ENCODE results near the gene SPSB1. TPM values are rescaled to one million over a fixed set of nuclear protein-coding genes. Genes with fewer than 3 reads are reported as not detected.

SPSB1 gene
- total RNA-seq, 4 donors from 2014 or later, result 30.5 to 65.0 (median 36.2) TPM

DNA sequence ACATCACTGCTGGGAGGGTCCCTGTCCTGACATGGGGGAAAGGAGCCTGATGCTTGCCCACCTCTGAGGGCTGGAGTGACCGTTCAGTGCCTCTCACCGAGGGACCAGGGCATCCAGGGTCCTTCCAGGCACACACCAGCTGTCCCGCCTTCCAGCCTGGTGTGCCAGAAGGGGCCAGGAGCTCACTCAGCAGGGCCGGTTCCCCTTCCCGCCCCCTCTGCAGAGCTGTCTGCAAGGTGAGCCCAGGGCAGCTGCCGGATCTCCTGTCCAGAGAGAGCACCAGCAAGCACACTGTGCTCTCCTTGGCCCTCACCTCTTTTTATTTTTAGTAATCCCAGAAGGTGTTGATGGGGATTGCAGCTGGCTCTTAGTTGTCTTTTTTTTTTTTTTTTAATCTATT lies 41.2 kb upstream of the SPSB1 start:
- Histone ChIP-seq H3K4me1 (peaks cover 20 to 23% of the 10 kb centered on the region in 2 donors), H3K36me3 (peaks cover 2 to 10% of the 10 kb centered on the region in 2 donors), H3K27ac (peak overlapping the region in 2 of 3 donors; percentile 79 to 83), H3K9me3 (no peaks in the 10 kb centered on the region), H3K4me3 (replicated peaks in 1 of 3) (no peak overlapping the region), H3K27me3 (no peaks in the 10 kb centered on the region)
- no peak for TF ChIP-seq POLR2A (IDR thresholded peaks at IDR 0.05)
- no peak for TF ChIP-seq CTCF (IDR thresholded peaks at IDR 0.05)
- 72 to 82% methylated on average over 5 to 6 of the region's 6 CpGs for WGBS, 2 donors
- no peak for DNase-seq
- intact Hi-C loops (cut with DNase I), result no loop called here

DNA sequence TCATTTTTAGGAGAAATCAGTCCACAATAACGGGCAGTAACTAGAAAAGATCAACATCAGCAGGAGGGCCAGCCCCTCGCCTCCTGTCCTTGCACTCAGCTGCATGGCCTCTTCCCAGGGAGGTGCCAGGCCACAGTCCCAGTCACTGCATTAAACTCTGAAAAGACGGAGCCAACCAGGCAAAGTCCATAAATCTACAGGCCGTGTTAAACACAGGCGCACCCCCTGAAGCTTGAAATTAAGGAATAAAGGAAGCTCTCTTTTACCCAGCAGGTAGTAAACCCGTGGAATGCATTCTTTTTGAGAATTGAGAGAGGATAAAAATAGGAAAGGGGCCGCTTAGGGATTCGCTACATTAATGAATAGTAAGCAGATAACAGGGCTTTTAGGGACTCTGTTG lies 39.7 kb upstream of the SPSB1 start:
- TF ChIP-seq POLR2A (IDR thresholded peaks at IDR 0.05) (no peak), CTCF (IDR thresholded peaks at IDR 0.05) (no peak)
- intact Hi-C loops (cut with DNase I), result no loop called here
- Histone ChIP-seq H3K4me3 (replicated peaks in 1 of 3) (no peak overlapping the region), H3K27ac (no peak overlapping the region), H3K9me3 (no peaks in the 10 kb centered on the region), H3K4me1 (peaks cover 20 to 23% of the 10 kb centered on the region in 2 donors), H3K36me3 (no peaks in the 10 kb centered on the region), H3K27me3 (no peaks in the 10 kb centered on the region)
- 90 to 94% methylated on average over 8 of the region's 8 CpGs for WGBS, 2 donors
- no peak for DNase-seq

- TF ChIP-seq CTCF (IDR thresholded peaks at IDR 0.05) (no peak), POLR2A (IDR thresholded peaks at IDR 0.05) (no peak)
- peaks cover 20 to 23% of the 10 kb centered on the region in 2 donors for H3K4me1 ChIP-seq
- DNase-seq, result no peak
- no peak overlapping the region for H3K4me3 ChIP-seq (replicated peaks in 1 of 3)
- no peaks in the 10 kb centered on the region for H3K9me3 ChIP-seq
- no peaks in the 10 kb centered on the region for H3K27me3 ChIP-seq
- no peak overlapping the region for H3K27ac ChIP-seq
- 91 to 93% methylated on average over 8 to 10 of the region's 10 CpGs for WGBS, 2 donors
- H3K36me3 ChIP-seq, result no peaks in the 10 kb centered on the region
- intact Hi-C loops (cut with DNase I), result no loop called here
Observed at GRCh38 chr1:9253453-9254105, 39.1 kb upstream of the SPSB1 start.

- no peaks in the 10 kb centered on the region for H3K27me3 ChIP-seq
- 90 to 100% methylated on average over 3 to 7 of the region's 7 CpGs for WGBS, 2 donors
Observed at GRCh38 chr1:9256332-9256731, 36.4 kb upstream of the SPSB1 start.

More at GRCh38 chr1:9256332-9256731, 36.4 kb upstream of the SPSB1 start:
- Histone ChIP-seq H3K9me3 (no peaks in the 10 kb centered on the region), H3K36me3 (no peaks in the 10 kb centered on the region), H3K27ac (no peak overlapping the region), H3K4me1 (no peaks in the 10 kb centered on the region), H3K4me3 (replicated peaks in 1 of 3) (no peak overlapping the region)
- no peak for DNase-seq
- intact Hi-C loops (cut with DNase I), result no loop called here
- no peak for TF ChIP-seq CTCF (IDR thresholded peaks at IDR 0.05)

Measured in thyroid gland (tissue), 4 donors.